IPS DF 4.7 (cell line): Measurements from ENCODE around the gene TNFSF9.
"Not testable (repeated sequence)": the region's sequence is repeated elsewhere in the genome, so short reads cannot be mapped to it uniquely, and the experiment has no call there.

ENCODE experiments used
- DNase-seq: peaks from one replicate; pipeline ENCODE4 v3.0.0-alpha.2; 2013; ENCODE audit warnings: low spot score; ENCODE audit errors: extremely low read depth

The TNFSF9 gene

DNA sequence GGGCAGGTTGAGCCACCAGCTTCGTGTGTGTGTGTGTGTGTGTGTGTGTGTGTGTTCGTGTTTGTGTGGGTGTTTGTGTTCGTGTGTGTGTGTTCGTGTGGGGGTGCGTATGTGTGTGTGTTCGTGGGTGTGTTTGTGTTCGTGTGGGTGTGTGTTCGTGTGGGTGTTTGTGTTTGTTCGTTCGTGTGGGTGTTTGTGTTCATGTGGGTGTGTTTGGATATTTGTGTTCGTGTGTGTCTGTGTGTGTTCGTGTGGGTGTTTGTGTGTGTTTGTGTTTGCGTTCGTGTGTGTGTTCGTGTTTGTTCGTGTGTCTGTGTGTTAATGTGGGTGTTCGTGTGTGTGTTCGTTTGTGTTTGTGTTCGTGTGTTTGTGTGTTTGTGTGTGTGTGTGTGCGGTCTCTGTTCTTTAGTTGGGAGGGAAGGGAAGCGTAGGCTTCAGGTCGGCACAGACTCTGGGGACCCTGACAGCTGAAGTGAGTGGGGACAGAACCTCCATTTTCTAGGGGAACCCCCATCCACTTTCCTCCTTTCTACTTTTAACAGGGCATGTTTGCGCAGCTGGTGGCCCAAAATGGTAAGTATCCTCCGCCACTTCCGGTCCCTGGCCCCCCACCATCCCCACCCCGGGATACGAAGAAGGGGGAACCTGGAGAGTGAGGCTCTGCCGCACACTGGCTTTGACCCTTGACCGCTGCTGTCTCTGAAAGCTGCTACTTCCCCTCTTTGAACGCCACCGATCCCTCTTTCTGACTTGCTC is 1.6 kb downstream of the TNFSF9 start:
- DNase-seq = no peak

DNA sequence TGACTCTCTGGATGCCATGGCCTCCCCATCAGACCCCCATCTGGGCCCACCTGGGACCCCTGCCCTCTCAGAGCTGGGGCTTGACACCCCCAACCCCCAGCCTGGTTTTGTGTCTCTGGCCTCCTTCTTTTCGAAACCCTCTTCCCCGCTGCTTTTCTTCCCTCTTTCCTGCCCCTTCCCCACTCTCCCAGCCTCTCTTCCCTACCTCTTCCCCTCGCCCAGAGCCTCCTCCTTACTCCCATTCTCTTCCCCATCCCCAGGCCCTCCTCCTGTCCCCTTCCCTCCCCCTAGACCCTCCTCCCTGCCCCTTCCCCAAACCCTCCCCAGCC is 2.1 kb downstream of the TNFSF9 start:
- DNase-seq = no peak

- no peak for DNase-seq
These were observed 3.1 kb downstream of the TNFSF9 start for GRCh38 chr19:6533746-6534418.

DNA sequence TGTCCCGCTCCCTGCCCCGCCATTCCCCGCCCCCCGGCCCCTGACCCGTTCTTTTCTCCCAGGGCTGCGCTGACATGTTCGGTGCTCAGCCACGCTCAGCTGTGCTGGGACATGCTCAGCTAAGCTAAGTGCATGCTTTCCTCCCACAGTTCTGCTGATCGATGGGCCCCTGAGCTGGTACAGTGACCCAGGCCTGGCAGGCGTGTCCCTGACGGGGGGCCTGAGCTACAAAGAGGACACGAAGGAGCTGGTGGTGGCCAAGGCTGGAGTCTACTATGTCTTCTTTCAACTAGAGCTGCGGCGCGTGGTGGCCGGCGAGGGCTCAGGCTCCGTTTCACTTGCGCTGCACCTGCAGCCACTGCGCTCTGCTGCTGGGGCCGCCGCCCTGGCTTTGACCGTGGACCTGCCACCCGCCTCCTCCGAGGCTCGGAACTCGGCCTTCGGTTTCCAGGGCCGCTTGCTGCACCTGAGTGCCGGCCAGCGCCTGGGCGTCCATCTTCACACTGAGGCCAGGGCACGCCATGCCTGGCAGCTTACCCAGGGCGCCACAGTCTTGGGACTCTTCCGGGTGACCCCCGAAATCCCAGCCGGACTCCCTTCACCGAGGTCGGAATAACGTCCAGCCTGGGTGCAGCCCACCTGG is 3.7 kb downstream of the TNFSF9 start:
- DNase-seq = no peak

DNA sequence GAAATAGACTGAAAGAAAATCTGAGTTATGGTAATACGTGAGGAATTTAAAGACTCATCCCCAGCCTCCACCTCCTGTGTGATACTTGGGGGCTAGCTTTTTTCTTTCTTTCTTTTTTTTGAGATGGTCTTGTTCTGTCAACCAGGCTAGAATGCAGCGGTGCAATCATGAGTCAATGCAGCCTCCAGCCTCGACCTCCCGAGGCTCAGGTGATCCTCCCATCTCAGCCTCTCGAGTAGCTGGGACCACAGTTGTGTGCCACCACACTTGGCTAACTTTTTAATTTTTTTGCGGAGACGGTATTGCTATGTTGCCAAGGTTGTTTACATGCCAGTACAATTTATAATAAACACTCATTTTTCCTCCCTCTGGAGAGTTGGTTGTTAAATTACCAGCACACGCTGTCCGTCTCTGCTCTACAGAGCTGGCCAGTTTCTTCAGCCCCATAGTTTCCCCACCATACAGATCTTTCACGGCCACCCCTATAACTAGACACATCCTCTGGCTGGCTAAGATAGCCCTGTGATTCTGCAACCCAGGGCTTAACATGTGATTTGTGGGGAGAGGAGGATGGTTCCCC is 4.8 kb downstream of the TNFSF9 start:
- no peak for DNase-seq

GRCh38 chr19:6539514-6539913 is 8.7 kb downstream of the TNFSF9 start:
- no peak for DNase-seq

GRCh38 chr19:6540918-6541689 is 10.3 kb downstream of the TNFSF9 start:
- no peak for DNase-seq

DNA sequence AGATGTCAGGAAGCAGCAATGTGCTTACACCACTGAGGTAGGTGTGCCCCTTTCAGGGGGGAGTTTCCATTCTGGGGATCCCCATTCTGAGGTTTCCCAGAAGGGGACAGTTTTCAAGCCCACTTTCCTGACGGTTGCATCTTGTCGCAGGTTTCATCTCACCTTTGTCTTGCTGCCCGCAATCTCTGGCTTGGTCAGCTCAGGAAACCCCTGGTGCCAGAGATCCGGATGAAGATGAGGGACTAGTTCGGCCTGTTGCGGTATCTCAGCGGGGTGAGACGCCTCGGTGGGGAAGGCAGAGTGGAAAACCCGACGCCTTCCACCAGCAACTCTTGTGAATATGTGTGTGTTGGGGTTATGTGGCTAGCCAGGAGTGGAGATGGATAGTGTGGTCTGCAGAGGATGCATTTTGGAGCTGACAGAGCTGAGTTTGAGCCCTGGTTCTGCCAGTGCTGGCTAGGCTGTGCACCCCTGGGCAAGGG is 13.1 kb downstream of the TNFSF9 start:
- no peak for DNase-seq

DNA sequence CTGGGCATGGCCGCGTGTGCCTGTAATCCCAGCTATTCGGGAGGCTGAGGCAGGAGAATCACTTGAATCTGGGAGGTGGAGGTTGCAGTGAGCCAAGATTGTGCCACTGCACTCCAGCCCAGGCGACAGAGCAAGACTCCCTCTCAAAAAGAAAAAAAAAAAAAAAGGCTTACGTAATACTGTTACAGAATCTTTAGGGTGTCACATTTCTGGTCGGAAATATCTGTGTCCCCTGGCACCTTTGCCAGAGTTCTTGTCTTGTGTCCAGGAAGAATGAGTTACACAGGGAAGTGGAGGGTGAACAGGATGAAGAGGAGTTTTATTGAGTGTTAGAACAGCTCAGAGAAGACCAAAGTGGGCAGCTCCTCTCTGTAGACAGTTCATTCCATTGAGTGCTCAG is 19.9 kb downstream of the TNFSF9 start:
- not testable (repeated sequence) for DNase-seq

GRCh38 chr19:6551091-6551490 is 20.3 kb downstream of the TNFSF9 start:
- no peak for DNase-seq

DNA sequence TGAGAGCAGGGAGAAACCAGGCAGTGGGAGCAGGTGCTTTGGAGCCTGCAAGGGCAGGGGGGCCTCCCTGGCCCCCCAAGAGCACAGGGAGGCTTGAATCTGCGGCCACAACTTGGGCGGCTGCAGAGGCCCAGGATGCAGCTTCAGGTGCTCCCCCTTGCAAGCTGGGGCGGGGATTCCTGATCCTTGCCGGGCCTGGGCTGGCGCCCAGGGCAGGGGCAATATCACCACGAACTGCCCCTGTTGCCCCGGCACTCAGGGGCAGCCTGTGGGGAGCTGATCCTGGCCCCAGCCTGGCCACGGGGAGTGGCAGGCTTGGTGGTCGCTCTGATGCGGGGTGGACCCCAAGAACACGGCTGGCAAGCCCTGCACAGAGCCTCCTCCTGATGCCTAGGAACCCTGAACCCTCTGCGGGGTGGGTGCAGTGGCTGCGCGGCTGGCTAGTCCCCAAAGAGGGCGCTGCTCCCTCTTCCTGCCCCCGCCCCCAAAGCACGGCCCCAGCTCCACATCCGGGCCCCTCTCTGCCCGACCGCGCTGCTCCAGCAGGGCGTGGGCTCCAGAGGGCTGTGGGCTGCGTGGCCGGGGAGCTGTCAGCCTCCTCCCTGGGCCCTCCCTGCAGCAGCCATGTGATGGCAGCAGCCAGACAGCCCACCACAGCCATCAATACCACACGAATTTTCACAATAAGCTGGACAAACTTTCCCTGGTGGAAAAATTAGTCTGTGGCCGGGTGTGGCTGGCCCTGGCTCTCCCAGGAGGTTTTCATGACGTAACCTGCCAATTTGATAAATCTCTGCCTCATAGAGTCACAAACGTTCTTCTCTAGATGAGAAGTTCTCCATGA is 21.0 kb downstream of the TNFSF9 start:
- no peak for DNase-seq

- no peak for DNase-seq
These were observed 25.2 kb downstream of the TNFSF9 start for GRCh38 chr19:6556043-6556449.

DNA sequence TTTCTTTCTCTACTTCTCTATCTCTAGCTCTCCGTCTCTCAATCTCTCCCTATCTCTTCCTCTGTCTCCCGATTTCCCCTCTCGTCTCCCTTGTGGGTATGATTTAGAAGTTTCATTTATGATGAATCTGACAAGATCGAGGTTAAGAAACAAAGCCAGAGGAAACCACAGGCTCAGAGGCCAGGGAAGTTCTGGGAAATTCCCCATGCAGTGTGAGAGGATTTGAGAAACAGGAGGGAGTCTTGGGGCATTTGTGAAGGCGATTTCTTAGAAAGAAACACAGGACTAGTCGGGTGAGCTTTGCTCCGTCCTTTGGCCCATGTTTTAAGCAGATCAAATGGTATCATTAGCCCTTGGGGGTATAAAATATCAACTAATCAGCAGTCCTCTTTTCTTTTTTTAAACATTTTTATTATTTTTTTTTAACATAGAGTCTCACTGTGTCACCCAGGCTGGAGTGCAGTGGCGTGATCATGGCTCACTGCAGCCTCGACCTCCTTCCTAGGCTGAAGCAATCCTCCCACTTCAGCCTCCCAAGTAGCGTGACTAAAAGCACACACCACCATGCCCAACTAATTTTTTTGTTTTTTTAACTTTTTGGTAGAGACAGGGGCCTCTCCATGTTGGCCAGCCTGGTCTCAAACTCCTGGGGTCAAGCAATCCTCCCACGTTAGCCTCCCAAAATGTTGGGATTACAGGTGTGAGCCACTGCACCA is 25.8 kb downstream of the TNFSF9 start:
- DNase-seq = no peak

DNA sequence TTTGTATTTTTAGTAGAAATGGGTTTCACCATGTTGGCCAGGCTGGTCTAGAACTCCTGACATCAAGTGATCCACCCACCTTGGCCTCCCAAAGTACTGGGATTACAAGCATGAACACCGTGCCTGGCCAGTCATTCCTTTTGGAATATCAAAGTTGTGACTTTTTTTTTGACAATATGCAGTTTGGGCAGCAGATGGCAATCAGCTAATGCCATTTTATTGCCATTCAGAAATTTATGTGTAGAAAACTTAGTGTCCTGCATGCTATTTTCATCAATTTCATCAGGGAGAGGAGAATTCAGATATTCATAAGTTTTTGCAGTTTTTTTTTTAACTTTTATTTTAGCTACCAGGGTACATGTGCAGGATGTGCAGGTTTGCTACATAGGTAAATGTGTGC is 31.6 kb downstream of the TNFSF9 start:
- not testable (repeated sequence) for DNase-seq

DNA sequence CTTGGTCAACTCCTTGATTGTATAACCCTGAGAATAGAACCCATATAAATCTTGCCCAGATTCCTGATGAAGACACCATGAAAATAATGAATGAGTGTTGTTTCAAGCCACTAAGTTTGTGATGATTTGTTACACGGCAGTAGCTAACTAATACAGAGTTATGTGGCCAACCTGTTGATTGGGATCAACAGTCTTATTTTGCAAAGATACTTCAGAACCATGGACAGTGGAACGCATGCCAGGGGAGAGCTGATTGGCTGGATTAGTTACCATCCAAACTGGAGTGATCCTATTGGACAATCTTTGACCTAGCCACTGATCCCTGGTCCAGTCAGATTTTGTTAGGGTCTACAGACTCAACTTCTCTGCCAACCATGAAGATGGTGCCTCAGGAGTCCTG is 33.6 kb downstream of the TNFSF9 start:
- no peak for DNase-seq

DNA sequence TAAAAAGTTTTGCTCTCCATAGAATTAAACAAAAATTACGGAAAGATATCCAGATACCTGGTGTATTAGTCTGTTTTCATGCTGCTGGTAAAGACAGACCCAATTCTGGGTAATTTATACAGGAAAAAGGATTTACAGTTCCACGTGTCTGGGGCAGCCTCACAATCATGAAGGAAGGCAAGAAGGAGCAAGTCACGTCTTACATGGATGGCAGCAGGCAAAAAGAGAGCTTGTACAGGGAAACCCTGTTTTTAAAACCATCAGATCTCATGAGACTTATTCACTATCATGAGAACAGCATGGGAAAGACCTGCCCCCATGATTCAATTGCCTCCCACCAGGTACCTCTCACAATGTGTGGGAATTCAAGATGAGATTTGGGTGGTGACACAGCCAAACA is 35.9 kb downstream of the TNFSF9 start:
- not testable (repeated sequence) for DNase-seq

GRCh38 chr19:6568010-6568526 is 37.2 kb downstream of the TNFSF9 start:
- DNase-seq = no peak

DNA sequence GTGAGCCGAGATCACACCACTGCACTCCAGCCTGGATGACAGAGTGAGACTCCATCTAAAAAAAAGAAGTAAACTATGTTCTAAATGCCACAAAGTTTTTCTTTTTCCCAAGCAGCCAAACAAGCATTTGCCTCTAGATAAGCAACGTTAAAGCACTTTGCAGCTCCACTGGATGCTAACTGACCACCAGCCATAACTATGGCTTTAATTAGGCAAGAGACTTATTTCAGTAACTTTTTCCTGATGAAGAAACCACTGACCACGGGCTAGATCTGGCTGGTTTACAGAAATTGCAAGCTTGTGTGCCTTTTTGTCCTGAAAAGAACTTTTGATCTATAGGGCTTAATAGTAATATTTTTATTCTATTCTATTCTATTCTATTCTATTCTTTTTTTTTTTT is 38.0 kb downstream of the TNFSF9 start:
- no peak for DNase-seq

GRCh38 chr19:6570764-6571163 is 39.9 kb downstream of the TNFSF9 start:
- DNase-seq = no peak

DNA sequence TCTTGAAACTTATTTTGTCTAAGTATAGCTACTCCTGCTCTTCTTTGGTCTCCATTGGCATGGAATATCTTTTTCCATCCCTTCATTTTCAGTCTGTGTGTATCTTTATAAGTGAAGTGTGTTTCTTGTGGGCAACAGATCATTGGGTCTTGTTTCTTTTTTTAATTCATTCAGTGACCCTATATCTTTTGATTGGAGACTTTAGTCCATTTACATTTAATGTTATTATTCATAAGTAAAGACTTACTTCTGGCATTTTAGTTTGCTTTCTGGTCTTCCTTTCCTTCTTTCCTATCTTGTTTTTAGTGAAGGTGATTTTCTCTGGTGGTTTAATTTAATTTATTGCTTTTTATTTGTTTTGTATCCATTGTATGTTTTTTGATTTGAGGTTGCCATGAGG is 40.3 kb downstream of the TNFSF9 start:
- DNase-seq = no peak
